GM13976 (cell line): Measurements from ENCODE around the gene PSMC2.

Experiments used
- DNase-seq: peaks from one replicate; pipeline ENCODE4 v3.0.0; 2012; ENCODE audit warnings: low spot score
- in situ Hi-C: fragments of 300-500 bp; cut with MboI; formaldehyde crosslinking; loops from one replicate; pipeline ENCODE4 v1.12.0; 2022; ENCODE audit warnings: low sequenced_read_pairs, mixed read lengths, inconsistent platforms; ENCODE audit not compliant: unreplicated experiment
- TF ChIP-seq, protein P1 (sequence below): IDR thresholded peaks from 2 replicates; pipeline ENCODE4 v1.5.1; 2012; ENCODE audit warnings: borderline replicate concordance, mild to moderate bottlenecking; ENCODE audit not compliant: insufficient read depth; ENCODE audit errors: extremely low read depth, missing control alignments, control extremely low read depth

Gene PSMC2

DNA sequence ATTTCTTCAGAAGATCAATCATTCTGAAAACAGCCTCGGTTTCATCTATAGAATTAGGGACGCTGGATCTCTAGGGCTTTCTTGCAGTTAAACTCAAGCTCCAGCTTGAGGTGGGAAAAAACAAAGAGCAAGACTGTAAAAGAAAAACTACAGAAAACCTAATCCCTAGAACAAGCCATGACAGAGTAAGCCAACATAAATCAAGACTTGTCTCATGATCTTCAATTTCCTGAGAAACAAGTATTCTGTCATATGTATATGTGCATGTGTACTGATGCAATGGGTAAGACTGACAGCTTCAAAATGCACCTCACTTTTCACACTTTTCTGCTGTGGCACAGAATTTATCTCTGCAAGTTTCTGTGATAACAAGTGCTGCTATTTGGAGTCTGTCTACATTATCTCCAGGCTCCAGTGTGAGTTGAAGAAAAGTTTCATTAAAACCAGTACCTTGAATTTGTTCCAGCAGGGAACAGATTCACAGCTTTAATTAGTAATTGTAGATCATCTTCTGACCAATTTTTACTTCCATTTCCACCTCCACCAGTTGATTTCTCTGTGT lies 31.0 kb upstream of the PSMC2 start:
- TF ChIP-seq, protein P1, sequence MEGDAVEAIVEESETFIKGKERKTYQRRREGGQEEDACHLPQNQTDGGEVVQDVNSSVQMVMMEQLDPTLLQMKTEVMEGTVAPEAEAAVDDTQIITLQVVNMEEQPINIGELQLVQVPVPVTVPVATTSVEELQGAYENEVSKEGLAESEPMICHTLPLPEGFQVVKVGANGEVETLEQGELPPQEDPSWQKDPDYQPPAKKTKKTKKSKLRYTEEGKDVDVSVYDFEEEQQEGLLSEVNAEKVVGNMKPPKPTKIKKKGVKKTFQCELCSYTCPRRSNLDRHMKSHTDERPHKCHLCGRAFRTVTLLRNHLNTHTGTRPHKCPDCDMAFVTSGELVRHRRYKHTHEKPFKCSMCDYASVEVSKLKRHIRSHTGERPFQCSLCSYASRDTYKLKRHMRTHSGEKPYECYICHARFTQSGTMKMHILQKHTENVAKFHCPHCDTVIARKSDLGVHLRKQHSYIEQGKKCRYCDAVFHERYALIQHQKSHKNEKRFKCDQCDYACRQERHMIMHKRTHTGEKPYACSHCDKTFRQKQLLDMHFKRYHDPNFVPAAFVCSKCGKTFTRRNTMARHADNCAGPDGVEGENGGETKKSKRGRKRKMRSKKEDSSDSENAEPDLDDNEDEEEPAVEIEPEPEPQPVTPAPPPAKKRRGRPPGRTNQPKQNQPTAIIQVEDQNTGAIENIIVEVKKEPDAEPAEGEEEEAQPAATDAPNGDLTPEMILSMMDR = no peak
- no peak for DNase-seq
- in situ Hi-C loops = no loop called here

DNA sequence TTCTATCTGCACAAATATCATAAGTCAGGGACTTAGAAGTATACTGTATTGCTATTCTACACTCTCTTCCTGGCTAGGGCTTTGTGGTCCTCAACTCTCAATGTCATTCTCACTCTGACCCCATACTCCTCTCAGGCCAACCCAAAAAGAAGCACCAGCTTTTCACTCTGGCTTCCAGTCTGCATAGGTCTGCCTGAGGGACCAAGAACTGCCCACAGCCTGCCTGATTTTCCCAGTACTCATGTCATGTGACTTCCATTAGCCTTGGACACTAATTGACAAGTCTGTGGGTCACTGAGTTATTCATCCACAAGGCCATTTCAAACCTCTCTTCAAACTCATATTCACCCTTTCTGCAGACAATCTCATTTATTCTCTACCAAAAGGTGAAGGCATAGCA lies 30.4 kb upstream of the PSMC2 start:
- in situ Hi-C loops = no loop called here
- no peak for DNase-seq
- TF ChIP-seq, protein P1 = no peak

DNA sequence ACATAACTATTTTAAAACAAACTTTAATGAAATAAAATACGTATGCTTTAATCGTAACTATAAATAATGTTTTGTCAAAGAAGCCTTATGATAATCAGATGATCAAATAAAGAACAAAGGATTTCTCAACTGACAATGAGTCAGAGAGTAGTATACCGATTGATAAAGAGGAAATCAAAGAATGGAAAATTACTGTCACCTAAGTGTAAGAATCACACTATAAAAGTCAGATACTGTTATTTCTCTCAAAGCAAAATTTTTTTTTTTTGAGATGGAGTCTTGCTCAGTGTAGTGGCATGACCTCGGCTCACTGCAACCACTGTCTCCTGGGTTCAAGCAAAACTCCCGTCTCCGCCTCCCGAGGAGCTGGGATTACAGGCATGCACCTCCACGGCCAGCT lies 21.7 kb upstream of the PSMC2 start:
- in situ Hi-C loops = no loop called here
- TF ChIP-seq, protein P1 = no peak
- no peak for DNase-seq

DNA sequence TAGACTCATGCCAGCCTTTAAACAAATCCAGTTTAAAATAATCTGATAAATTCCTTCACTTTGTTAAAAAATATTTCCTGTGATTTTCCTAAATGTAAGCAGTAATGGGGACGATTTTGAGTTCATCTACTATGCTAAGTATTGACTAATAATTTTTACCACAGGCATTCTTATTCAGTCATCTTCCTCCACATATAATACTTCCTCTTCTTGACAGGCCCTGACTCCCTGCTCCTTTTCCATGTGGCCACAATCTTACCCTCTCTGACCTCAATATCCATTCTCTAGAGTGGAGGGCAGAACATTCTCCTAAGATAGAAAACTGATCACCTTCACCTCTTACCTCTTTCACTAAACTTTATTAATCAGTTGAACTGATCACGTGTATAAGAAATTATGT lies 10.7 kb upstream of the PSMC2 start:
- DNase-seq = no peak
- in situ Hi-C loops = no loop called here
- TF ChIP-seq, protein P1 = no peak

GRCh38 chr7:103338864-103339263 lies 8.6 kb upstream of the PSMC2 start:
- TF ChIP-seq, protein P1 = no peak
- in situ Hi-C loops = no loop called here
- DNase-seq = no peak

DNA sequence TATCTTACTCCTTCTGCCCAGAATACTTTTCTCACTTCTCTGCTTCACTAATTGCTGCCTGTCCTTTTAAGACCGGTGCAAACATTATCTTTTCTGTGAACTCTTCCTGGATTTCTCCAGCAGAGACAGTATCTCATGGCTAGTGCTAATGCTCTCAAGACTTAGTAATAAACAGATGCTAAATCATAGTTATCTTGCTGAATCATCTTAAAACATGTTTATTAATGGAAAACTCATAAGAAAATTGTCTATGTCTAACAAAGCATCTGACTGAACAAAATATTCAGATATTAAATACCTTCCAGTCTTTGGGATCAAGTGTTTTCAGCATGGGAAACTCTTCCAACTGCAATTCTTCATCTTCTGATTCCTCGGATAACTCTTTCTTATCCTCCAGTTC lies 6.0 kb upstream of the PSMC2 start:
- TF ChIP-seq, protein P1 = no peak
- DNase-seq = no peak
- in situ Hi-C loops = no loop called here

DNA sequence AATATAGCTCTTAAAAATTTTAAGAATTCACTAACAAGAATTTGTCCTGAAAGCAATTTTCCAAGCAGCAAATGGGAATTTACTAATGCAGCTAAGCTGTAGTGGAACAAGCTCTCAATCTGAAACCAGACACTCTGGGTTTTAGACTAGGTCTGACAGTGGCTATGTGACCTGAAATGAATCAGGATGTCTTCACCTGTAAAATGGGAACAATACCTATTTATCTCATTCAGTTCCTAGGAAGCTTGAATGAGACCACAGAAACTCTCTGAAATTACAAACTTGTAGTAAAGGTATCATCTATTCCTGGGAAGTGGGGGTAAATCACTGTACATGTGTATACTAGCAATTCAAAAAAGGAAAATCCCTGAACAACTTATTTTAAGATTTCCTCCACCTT lies 4.1 kb upstream of the PSMC2 start:
- in situ Hi-C loops = no loop called here
- TF ChIP-seq, protein P1 = no peak

More for the DNA sequence above, 4.1 kb upstream of the PSMC2 start:
- no peak for DNase-seq
